ENCODE data around the gene SPTBN2.

SPTBN2 gene

GRCh38 chr11:66636411-66636810 is 92.6 kb downstream of the SPTBN2 start:
- TF ChIP-seq JUND (IDR thresholded peaks at IDR 0.05; ENCODE audit: low read depth): no peak
- in situ Hi-C loops (cut with HindIII; ENCODE audit: low pct_unique_long_range_greater_than_20kb, low sequenced_read_pairs): no loop called here
- DNase-seq (ENCODE audit: low read depth in 1 of 2, low spot score in 1 of 2): no peak
